T-helper 1 cell treated with Interleukin-12 subunit alpha and Interleukin-12 subunit beta and Interleukin-4 antibody, amounts not matched to agents 30 μg/mL and 1 μg/mL, for 36 hours (primary cell): ENCODE results near the gene POLR2C.
"Not testable (repeated sequence)": the region's sequence is repeated elsewhere in the genome, so short reads cannot be mapped to it uniquely, and the experiment has no call there.

Experiments used
- H3K27ac Mint-ChIP-seq: one replicate; pipeline ENCODE4 v1.8.0; 2021; ENCODE audit warnings: mild to moderate bottlenecking, mixed read lengths
- H3K27me3 Mint-ChIP-seq: one replicate; pipeline ENCODE4 v1.8.0; 2021; ENCODE audit warnings: low read depth, mixed read lengths
- H3K36me3 Mint-ChIP-seq: one replicate; pipeline ENCODE4 v1.8.0; 2021; ENCODE audit warnings: low read depth, mixed read lengths
- H3K4me1 Mint-ChIP-seq: one replicate; pipeline ENCODE4 v1.8.0; 2021; ENCODE audit warnings: low read depth, mixed read lengths
- H3K4me3 Mint-ChIP-seq: one replicate; pipeline ENCODE4 v1.8.0; 2021; ENCODE audit warnings: mild to moderate bottlenecking, moderate library complexity, mixed read lengths
- H3K9me3 Mint-ChIP-seq: one replicate; pipeline ENCODE4 v1.8.0; 2021; ENCODE audit warnings: mixed read lengths

POLR2C gene

DNA sequence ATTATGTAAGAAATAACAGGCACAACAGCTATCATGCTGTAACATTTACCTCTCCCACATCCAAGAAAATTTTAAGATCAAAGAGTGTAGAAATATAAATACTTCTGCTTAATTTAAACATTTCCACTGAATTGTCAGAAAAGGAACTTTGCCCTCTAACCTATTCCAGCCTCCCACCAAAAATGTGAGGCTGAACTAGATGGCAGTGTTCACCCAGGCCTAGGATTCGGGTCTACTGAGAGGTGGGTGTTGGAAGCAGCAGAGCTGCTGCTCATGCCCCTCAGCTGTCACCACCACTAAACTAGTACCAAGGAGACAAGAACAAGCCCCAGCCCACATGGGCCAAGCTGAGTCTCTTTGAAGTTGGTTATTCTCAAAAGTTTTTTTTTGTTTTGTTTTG, 26.6 kb upstream of the POLR2C start:
- Mint-ChIP-seq H3K9me3 (peaks cover 12% of the 10 kb centered on the region), H3K27ac (no peak overlapping the region), H3K4me1 (no peaks in the 10 kb centered on the region), H3K4me3 (no peak overlapping the region), H3K27me3 (no peaks in the 10 kb centered on the region), H3K36me3 (peaks cover 62% of the 10 kb centered on the region)

DNA sequence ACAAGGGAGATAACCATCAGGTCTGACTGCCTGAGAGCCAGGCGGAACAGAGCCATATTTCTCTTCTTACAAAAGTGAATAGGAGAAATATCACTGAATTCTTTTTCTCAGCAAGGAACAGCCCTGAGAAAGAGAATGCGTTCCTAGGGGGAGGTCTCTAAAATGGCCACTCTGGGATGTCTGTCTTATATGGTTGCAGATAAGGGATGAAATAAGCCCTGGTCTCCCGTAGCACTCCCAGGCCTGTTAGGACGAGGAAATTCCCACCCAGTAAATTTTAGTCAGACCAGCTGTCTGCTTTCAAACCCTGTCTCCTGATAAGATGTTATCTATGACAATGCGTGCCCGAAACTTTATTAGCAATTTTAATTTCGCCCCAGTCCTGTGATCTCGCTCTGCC, 22.5 kb upstream of the POLR2C start:
- Mint-ChIP-seq H3K36me3 (peaks cover 45% of the 10 kb centered on the region), H3K9me3 (peaks cover 15% of the 10 kb centered on the region)
- not testable (repeated sequence) for H3K27ac Mint-ChIP-seq, H3K4me3 Mint-ChIP-seq, H3K27me3 Mint-ChIP-seq, H3K4me1 Mint-ChIP-seq

DNA sequence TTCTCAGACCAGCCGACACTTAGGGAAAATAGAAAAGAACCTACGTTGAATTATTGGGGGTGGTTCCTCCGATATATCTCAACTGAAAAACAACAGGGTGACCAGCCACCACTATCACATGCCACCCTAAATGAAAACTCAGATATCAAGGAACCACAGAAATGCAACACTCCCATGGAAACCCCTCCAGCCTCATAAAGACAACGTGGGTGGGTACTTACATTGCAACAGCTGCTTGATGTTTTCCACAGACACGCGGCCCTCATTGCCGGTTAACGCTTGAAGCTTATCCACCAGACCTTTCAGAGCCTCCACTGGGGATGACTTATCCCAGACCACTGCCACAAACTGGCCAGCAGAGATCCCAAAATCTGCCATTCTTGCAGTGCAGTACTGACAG, 21.9 kb upstream of the POLR2C start:
- not testable (repeated sequence) for H3K4me3 Mint-ChIP-seq, H3K27me3 Mint-ChIP-seq, H3K27ac Mint-ChIP-seq, H3K4me1 Mint-ChIP-seq
- Mint-ChIP-seq H3K36me3 (peaks cover 45% of the 10 kb centered on the region), H3K9me3 (peaks cover 15% of the 10 kb centered on the region)

GRCh38 chr16:57444711-57445110, 17.8 kb upstream of the POLR2C start:
- Mint-ChIP-seq H3K4me1 (peaks cover 21% of the 10 kb centered on the region), H3K4me3 (no peak overlapping the region), H3K36me3 (peaks cover 24% of the 10 kb centered on the region), H3K27ac (no peak overlapping the region), H3K9me3 (peaks cover 13% of the 10 kb centered on the region), H3K27me3 (no peaks in the 10 kb centered on the region)

- H3K27ac Mint-ChIP-seq: no peak overlapping the region
- H3K4me1 Mint-ChIP-seq: peaks cover 21% of the 10 kb centered on the region
- H3K9me3 Mint-ChIP-seq: peaks cover 5% of the 10 kb centered on the region
- H3K4me3 Mint-ChIP-seq: peak overlapping the region; percentile 42
- H3K36me3 Mint-ChIP-seq: peaks cover 16% of the 10 kb centered on the region
- no peaks in the 10 kb centered on the region for H3K27me3 Mint-ChIP-seq
Measured at GRCh38 chr16:57445510-57445909, 17.0 kb upstream of the POLR2C start.

- Mint-ChIP-seq H3K27ac (peak overlapping the region; percentile 85), H3K36me3 (peaks cover 10% of the 10 kb centered on the region), H3K9me3 (no peaks in the 10 kb centered on the region), H3K27me3 (no peaks in the 10 kb centered on the region), H3K4me1 (peaks cover 22% of the 10 kb centered on the region), H3K4me3 (peak overlapping the region; percentile 95)
Measured at GRCh38 chr16:57446531-57447185, 15.8 kb upstream of the POLR2C start.

- Mint-ChIP-seq H3K9me3 (no peaks in the 10 kb centered on the region), H3K4me1 (peaks cover 22% of the 10 kb centered on the region), H3K27me3 (no peaks in the 10 kb centered on the region), H3K36me3 (peaks cover 9% of the 10 kb centered on the region), H3K4me3 (peak within 1 kb of the TSS; percentile 95), H3K27ac (peak within 1 kb of the TSS; percentile 85)
Measured at GRCh38 chr16:57447186-57447962, 15.1 kb upstream of the POLR2C start, which contains the start of the genes CIAPIN1 and COQ9. Gene CIAPIN1, minus strand, starts transcription at chr16:57447385. Its CDS starts 6,457 bp downstream, at chr16:57440928. Gene COQ9, plus strand, starts transcription at chr16:57447479. Its CDS starts 27 bp downstream, at chr16:57447506.

GRCh38 chr16:57452021-57452420, 10.5 kb upstream of the POLR2C start:
- Mint-ChIP-seq H3K4me1 (peaks cover 11% of the 10 kb centered on the region), H3K27ac (no peak overlapping the region)

DNA sequence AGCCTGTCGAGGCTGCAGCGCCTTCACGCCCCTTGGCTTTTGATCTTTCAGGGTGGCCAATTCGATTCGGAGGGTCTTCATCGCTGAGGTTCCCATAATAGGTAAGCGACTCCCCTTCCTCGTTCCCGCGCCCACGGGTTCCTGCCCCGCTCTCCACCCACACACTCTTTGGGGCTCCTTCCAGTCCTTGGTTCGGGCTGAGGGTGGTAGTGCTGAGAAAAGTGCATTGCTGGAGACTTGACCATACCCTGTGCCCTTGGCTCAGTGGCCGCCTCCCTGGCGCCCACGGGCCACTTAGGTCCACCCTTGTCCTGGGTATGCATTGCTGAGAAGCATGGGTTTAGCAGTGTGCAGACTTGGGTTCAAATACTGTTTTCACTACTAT, 491 bp downstream of the POLR2C start:
- Mint-ChIP-seq H3K4me3 (peak overlapping the region; percentile 100), H3K27me3 (no peaks in the 10 kb centered on the region), H3K4me1 (peaks cover 20% of the 10 kb centered on the region), H3K9me3 (no peaks in the 10 kb centered on the region), H3K27ac (peak overlapping the region; percentile 73), H3K36me3 (peaks cover 24% of the 10 kb centered on the region)

More at GRCh38 chr16:57452021-57452420, 10.5 kb upstream of the POLR2C start:
- Mint-ChIP-seq H3K27me3 (no peaks in the 10 kb centered on the region), H3K9me3 (no peaks in the 10 kb centered on the region), H3K4me3 (no peak overlapping the region), H3K36me3 (peaks cover 28% of the 10 kb centered on the region)

DNA sequence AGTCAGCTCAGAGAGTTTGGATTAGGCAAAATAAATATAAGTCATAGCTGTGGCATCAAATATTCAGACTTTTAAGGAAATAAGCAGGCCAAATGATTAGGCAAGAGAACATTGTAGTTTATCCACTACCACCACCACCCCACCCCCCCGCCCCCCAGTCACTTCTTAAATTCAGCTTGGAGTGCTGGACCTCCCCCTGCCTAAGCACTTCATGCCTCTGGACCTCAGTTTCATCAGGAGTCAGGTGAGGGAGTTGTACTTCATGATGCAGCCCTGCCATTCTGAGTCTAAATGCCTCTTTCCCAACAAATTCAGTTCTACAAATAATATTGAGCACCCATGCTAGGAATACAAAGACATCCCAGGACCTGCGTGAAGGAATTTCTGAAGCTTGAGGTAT, 2.0 kb downstream of the POLR2C start:
- H3K27ac Mint-ChIP-seq: peak overlapping the region; percentile 17
- no peak overlapping the region for H3K4me3 Mint-ChIP-seq
- peaks cover 20% of the 10 kb centered on the region for H3K4me1 Mint-ChIP-seq
- H3K9me3 Mint-ChIP-seq: no peaks in the 10 kb centered on the region
- no peaks in the 10 kb centered on the region for H3K27me3 Mint-ChIP-seq
- H3K36me3 Mint-ChIP-seq: peaks cover 32% of the 10 kb centered on the region

- Mint-ChIP-seq H3K4me3 (no peak overlapping the region), H3K4me1 (peaks cover 19% of the 10 kb centered on the region), H3K27ac (no peak overlapping the region), H3K9me3 (no peaks in the 10 kb centered on the region), H3K36me3 (peaks cover 36% of the 10 kb centered on the region), H3K27me3 (no peaks in the 10 kb centered on the region)
Measured at GRCh38 chr16:57468346-57468745, 5.9 kb downstream of the POLR2C start.

GRCh38 chr16:57469046-57469445, 6.6 kb downstream of the POLR2C start:
- Mint-ChIP-seq H3K9me3 (no peaks in the 10 kb centered on the region), H3K27me3 (no peaks in the 10 kb centered on the region)

DNA sequence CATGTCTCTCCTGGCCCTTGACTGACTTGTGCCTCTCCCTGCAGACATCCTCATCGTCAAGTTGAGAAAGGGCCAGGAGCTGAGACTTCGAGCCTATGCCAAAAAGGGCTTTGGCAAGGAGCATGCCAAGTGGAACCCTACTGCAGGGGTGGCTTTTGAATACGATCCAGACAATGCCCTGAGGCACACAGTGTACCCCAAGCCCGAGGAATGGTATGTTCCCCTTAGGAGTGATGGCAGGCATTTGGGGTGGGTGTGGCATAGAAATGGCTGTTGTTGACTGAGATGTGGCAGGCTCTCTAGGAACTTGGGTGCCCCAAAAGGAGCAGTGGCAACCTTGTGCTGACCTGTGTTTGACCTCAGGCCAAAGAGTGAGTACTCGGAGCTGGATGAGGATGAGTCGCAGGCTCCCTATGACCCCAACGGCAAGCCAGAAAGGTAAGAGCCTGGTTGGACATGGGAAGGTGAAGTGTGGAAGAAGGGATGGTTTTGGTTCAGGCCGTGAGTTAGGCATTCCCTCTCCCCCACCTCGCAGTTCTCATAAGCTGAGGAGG, 7.5 kb downstream of the POLR2C start:
- Mint-ChIP-seq H3K36me3 (peaks cover 31% of the 10 kb centered on the region), H3K9me3 (no peaks in the 10 kb centered on the region), H3K4me1 (peaks cover 9% of the 10 kb centered on the region), H3K4me3 (no peak overlapping the region), H3K27me3 (no peaks in the 10 kb centered on the region), H3K27ac (no peak overlapping the region)

More at GRCh38 chr16:57469046-57469445, 6.6 kb downstream of the POLR2C start:
- no peak overlapping the region for H3K27ac Mint-ChIP-seq
- peaks cover 15% of the 10 kb centered on the region for H3K4me1 Mint-ChIP-seq
- H3K4me3 Mint-ChIP-seq: no peak overlapping the region
- H3K36me3 Mint-ChIP-seq: peaks cover 36% of the 10 kb centered on the region

GRCh38 chr16:57470711-57471110, 8.2 kb downstream of the POLR2C start:
- H3K27me3 Mint-ChIP-seq: no peaks in the 10 kb centered on the region
- no peak overlapping the region for H3K4me3 Mint-ChIP-seq
- peaks cover 29% of the 10 kb centered on the region for H3K36me3 Mint-ChIP-seq
- peaks cover 6% of the 10 kb centered on the region for H3K4me1 Mint-ChIP-seq
- no peaks in the 10 kb centered on the region for H3K9me3 Mint-ChIP-seq
- no peak overlapping the region for H3K27ac Mint-ChIP-seq

DNA sequence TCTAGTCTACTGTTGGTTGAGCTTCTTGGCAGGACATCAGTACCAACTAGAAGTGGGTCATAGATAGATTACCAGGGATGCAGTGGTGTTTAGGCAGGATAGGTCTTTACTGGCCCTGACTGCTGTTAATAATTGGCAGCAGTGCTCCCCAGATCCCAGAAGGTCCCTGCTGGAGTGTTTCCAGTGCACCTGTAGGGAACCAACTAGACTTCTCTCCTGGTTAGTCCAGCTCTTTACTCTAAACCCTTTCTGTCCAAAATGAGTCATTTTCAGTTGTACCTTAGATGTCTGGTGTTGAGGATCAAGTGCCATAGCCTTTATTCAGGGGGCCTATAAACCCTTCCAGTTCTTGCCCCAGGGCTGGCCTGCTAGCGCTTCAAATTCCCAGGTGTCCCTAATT, 8.7 kb downstream of the POLR2C start:
- peaks cover 8% of the 10 kb centered on the region for H3K4me1 Mint-ChIP-seq
- H3K9me3 Mint-ChIP-seq: no peaks in the 10 kb centered on the region
- peaks cover 25% of the 10 kb centered on the region for H3K36me3 Mint-ChIP-seq
- no peak overlapping the region for H3K27ac Mint-ChIP-seq
- H3K27me3 Mint-ChIP-seq: no peaks in the 10 kb centered on the region
- no peak overlapping the region for H3K4me3 Mint-ChIP-seq
